ENCODE results near the gene SLC3A2.

Gene SLC3A2

DNA sequence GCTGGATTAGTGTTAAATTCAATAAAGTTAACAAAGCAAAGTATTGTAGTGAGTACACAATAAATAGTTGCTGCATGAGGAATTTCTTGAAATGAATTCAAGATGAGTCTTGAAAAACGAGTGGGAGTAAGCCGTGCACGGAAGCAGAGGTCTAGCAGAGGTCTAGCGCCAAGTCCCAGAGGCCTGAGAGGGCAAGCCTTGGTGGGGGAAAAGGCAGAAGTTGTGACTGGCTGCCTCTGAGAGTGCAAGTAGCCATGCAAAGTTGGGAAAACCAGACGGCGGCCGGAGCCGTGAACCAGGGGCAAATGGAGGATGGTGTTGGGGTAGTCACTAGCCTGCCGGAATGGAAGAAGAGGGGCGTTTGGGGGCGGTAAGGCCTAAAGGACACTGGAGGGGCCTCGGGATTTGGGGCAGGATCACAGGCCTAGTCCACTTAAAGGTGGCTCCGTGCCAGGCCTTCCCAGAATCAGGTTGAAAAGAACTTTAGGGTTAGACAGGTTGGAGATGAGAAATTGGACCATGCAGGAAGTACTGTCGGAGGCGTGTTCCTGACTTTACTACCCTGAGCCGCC, 379 bp upstream of the SLC3A2 start:
- DNase-seq (ENCODE audit: low read depth in 3 of 3), result no peak

DNA sequence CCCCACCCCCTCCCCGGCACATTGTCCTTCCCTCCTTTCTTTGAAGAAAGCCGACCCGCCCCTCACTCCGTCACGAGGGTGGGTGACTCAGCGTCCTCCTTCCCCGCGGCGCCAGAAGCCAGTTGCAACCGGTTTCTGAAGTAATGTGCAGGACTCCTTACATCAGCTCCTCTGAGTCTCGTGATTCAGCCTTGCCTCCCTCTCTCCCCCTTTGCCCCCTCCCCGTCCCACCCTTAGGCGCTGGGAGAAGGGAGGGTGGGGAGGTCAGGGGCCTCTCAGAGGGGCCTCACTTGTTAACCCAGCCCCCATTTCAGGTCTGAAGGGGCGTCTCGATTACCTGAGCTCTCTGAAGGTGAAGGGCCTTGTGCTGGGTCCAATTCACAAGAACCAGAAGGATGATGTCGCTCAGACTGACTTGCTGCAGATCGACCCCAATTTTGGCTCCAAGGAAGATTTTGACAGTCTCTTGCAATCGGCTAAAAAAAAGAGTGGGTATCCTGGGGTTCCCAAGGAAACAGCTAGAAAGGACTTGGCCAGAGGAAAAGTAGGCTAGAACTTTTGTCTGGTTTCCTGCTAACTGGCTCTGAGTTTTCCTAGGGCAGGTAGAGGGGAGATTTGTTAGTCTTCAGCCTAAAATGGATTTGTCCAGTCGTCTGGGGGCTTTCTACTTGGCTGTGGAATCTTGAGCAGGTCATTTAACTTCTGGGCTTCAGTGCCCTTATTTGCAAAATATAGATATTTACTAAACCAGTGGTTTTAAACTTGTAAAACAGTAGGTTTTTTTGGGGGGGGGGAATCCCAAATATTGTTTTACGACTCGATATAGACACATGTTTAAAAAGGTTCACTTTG, 1.1 kb downstream of the SLC3A2 start:
- DNase-seq (ENCODE audit: low read depth in 3 of 3), result peak; percentile 85 to 92 (median 90)

DNA sequence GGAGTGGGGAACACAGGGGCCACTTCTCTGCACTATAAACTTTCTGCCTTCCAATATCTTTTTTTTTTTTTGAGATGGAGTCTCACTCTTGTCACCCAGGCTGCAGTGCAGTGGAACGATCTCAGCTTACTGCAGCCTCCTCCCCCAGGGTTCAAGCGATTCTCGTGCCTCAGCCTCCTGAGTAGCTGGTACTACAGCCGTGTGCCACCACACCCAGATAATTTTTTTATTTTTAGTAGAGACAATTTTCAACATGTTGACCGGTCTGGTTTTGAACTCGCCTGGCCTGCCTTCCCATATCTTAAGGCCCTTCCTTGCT, 1.7 kb downstream of the SLC3A2 start:
- DNase-seq (ENCODE audit: low read depth in 3 of 3), result no peak

DNA sequence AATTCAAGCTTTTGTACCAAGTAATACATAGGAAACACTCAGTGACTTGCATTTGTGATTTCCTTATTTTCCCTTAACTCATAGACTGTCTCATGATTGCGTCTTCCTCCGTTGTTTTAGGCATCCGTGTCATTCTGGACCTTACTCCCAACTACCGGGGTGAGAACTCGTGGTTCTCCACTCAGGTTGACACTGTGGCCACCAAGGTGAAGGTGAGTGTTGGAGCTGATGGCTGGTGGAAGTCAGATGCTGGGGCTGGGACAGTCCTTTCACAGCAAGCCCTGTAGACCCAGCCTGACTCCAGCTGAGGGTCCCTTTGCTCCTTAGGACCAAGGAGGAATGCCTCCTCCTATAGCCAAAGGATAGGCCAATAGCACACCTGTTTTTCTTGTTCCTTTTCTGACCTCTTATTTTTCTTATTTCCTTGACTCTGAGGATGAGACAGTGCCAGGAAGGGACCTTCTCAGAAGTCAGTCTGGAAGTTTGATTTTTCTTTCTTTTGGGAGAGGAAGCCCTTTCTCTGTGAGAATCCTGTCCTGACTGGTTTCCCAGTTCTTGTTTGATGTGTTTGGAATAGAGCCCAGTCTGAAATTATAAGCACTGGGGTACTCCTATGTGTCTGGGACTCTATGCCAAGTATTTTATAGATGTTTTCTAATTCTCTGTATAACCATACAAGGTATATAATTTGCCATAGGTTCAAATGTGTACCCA, 2.2 kb downstream of the SLC3A2 start:
- DNase-seq (ENCODE audit: low read depth in 3 of 3), result no peak

DNA sequence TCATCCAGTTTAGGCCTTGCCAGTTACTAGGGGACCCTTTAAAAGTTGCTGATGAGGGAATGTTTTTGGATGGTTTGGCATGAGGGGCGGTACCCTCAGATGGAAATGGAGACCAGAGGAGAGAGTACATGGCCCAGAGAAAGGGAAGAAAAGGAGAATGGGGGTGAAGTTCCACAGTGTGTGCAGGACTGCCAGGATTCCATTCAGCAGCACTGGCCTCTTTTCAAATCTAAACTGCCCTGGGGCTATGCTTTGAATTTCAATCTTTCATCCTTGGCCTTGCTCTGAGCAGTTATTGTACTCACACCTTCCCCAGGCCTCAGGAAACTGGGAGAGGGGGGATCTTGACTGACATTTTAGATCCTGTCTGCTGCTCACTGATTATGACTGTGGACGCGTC, 3.0 kb downstream of the SLC3A2 start:
- DNase-seq (ENCODE audit: low read depth in 3 of 3), result no peak

DNA sequence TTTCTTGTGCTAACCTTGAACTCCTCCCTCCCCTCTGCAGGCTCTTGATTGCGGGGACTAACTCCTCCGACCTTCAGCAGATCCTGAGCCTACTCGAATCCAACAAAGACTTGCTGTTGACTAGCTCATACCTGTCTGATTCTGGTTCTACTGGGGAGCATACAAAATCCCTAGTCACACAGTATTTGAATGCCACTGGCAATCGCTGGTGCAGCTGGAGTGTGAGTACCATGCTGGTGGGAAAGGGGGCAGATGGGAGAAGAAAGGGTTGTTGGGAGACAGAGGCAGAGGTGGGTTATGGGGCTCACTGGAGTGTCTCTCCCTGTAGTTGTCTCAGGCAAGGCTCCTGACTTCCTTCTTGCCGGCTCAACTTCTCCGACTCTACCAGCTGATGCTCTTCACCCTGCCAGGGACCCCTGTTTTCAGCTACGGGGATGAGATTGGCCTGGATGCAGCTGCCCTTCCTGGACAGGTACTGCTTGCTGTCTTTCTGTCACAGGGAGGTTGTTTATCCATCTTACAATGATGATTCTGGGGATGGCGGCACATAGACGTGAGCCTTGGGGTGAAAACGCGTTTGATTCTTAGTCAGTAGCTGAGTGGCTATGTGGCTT, 4.5 kb downstream of the SLC3A2 start:
- no peak for DNase-seq (ENCODE audit: low read depth in 3 of 3)

DNA sequence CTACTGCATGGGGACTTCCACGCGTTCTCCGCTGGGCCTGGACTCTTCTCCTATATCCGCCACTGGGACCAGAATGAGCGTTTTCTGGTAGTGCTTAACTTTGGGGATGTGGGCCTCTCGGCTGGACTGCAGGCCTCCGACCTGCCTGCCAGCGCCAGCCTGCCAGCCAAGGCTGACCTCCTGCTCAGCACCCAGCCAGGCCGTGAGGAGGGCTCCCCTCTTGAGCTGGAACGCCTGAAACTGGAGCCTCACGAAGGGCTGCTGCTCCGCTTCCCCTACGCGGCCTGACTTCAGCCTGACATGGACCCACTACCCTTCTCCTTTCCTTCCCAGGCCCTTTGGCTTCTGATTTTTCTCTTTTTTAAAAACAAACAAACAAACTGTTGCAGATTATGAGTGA, 7.7 kb downstream of the SLC3A2 start:
- no peak for DNase-seq (ENCODE audit: low read depth in 3 of 3)

DNA sequence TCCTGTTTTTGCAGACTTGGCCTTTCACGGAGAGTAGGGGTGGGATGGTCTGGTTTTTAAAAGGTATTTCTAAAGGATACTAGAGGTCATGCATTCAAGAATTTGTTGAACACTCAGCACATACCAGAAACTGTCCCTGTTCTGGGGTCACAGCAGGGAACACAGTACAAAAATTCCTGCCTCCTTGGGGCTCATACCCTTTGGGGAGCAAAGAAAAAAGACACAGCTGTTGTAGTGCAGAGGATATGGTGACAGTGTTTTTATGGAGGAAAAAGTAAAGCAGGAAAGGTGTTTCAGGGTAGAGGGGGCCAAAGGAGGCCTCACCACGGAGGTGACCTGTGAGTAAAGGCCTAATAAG, 8.4 kb downstream of the SLC3A2 start:
- no peak for DNase-seq (ENCODE audit: low read depth in 3 of 3)

DNA sequence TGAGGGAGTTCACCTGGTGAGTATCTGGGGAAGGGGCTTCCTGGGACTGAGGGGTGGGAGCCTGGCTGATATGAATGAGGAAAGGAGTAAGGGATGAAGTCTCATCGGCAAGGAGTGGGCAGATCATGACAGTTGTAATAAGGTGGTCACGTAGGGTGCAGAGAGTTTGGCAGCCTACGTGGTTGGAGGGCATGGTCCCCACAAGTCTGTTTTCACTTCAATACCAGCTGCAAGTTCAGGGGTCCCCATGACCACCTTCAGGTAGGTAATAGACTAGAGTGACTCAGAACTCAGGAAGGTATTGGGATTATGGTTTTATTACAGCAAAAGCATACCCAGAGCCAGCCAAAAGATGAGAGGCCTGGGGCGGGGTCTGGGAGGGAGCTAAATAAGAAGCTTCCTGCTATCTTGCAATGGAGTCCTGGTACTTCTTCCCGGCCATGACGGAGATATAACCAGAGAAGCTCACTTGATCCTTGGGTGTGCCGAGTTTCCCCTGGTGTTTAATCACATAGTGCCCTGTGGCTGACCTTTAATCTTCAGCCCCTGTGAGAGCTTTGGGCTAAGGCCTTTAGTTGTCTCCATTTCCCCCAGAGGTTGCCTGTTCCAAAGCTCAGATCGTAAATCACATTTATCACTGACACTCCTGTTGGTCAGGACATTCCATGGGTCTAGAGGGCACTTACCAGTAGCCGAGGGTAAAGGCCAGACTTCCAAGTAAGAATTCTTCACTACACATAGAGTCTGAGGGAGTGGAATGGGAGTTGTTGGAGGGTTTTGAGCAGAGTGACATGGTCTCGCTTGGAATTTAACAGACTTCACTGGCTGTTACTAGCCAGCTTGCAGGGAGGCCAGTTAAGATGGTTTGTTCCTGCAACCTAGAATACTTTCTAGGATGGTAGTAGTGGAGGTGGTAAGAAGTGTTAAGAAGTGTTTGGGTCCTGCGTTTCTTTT, 9.1 kb downstream of the SLC3A2 start:
- DNase-seq (ENCODE audit: low read depth in 3 of 3), result no peak

DNA sequence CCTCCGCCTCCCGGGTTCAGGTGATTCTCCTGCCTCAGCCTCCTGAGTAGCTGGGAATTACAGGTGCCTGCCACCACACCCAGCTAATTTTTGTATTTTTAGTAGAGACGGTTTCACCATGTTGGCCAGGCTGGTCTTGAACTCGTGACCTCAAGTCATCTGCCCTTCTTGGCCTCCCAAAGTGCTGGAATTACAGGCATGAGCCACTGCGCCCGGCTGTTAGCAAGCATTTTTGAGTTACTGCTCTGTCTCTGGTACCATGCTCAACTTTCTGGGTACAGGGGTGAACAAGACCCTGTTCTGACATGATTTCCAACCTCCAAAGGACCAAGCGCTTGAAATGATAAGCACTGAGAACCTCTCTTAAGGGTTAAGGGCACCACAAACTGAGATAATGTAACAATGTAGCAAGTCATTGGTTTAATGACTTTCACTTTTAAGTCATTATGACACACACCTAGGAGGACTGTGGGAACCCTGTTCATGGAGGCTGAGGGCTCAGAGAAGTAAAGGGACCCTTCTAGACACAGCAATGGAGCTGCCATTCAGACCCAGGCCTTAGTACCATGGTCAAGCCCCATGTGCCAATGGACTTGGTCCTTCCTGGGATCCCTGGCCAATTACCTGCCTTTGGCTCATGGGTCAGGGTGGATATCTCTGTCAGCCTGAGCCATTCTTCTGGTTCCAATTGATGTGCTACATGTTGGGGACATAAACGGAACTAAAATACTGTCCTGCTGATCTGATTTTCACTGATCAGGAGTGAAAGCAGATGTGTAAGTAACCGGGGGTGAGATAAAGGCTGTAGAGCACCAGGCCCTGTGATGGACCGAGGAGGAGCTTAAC, 11.6 kb downstream of the SLC3A2 start:
- DNase-seq (ENCODE audit: low read depth in 3 of 3), result no peak

DNA sequence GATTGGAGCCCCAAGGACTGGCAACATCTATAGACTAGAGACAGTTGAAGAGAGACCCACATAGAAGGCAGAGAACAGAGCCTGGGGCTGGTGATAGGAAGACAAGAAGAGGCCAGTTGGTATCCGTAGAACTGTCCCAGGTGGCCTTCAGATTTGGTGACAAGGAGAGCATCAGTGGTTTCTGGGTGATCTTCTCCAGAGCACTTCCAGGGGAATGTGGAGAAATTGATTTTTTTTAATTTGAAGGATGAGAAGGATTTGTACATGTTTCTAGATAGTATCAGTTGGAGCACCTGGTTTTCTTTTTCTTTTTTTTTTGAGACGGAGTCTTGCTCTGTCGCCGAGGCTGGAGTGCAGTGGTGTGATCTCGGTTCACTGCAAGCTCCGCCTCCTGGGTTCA, 14.8 kb downstream of the SLC3A2 start:
- no peak for DNase-seq (ENCODE audit: low read depth in 3 of 3)

DNA sequence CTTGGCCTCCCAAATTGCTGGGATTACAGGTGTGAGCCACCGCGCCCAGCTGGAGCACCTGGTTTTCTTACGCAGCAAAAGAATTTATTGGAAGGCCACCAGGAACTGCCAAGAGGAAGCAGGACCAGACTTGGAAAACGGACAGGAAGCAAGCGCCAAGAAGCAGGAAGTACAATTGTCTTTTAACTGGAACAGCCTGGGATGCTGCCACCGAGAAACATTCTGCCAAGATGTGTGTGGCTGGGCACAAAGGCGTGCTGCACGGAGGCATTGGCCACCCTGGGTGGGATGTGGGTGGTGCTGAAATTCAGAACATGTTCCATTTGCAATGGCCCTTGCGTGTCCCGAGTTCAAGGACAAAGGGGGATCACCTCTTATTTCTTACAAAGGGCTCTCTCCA, 15.4 kb downstream of the SLC3A2 start:
- DNase-seq (ENCODE audit: low read depth in 3 of 3), result no peak

DNA sequence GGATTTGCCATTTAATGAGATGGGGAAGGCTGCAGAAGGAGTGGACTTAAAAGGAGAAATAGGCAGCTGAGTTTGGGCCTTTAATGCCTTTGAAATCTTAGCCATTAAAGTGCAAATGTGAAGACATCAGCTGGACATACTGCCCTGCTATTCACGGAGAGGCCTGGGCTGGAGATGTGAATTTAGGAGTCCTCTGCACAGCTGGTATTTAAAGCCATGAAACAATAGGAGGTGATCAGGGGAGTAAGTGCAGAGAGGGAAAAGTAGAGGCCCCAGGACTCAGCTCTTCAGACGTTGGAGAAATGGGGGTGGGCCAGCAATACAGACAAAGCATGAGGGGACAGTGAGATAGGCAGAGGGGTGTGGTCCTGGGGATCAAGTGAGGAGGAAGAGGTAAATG, 16.6 kb downstream of the SLC3A2 start:
- DNase-seq (ENCODE audit: low read depth in 3 of 3), result no peak

DNA sequence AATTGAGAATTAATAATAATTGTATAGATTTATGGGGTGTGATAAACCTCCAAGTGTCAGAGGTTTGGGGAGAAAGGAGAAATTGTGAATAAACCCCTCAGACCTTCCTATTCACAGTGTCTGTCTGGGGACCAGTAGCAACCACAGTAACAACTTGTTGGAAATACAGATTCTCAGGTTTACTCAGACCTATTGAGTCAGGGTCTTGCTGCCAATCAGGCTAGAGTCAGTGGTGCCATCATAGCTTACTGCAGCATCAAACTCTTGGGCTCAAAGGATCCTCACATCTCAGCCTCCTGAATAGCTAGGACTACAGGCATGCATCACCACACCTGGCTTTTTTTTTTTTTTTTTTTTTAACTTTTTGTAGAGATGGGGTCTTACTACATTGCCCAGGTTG, 17.3 kb downstream of the SLC3A2 start:
- no peak for DNase-seq (ENCODE audit: low read depth in 3 of 3)

DNA sequence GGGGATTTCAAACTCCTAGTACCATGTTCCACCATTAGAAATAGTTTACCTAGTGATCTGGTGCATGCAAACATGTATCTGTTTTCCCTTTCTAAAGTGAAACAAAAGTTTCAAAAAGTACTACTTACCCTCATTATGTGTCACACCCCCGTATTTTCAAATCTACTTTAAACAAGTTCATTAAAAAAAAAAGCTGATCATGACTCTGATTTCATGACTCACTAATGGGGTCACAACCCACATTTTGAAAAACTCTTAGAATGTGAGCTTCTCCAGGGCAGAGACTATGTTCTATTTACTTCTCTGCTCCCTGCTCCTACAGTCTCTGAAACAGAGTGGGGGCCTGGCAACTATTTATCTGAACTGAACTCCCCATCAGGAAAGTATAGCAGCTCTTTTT, 22.2 kb downstream of the SLC3A2 start:
- DNase-seq (ENCODE audit: low read depth in 3 of 3), result no peak

DNA sequence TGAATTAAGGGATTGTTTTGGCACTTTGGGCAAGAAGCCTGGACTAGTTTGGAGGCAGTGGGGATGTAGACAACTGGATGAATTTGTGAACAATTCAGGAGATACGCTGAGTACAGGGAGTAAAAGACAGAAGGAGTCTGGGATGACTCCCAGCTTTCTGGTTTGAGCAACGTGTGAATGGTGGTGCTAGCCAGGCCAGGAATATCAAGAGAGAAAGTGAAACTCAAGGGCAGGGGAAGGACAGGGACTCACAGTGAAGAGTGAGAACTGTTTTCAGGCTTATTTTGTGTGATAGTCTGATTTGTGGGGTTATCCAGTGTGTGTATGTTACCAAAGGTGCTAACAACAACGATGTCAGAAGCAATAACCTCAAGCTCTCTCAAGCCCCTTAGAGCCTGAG, 24.6 kb downstream of the SLC3A2 start:
- no peak for DNase-seq (ENCODE audit: low read depth in 3 of 3)

DNA sequence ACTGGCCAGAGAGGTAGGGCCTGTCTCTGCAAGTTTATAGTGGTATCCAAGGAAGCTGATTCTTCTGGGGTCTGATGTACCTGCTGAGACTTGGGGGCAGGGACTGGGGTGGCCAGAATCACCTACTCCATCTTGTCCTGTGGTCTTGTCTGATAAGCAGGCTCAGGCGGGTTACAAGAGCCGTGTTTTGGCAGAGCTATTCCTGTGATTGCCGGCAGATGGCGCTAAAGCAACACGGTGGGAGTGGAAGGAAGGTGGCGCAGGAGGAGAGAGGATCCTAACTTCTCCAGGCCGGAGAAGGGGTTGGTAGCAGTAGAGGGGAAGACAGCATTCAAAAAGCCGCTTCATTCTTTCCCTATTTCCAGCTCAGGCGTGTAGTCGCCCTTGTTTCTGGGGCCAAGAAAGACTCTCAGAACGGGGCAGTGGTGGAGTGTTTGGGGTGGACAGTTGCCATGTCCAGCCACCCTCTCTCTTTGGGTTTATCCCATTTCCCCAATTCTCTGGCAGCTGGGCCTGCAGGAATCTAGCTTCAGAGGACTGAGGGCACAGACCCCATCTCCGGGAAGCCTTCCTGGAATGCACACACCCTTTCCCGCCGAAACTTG, 25.3 kb downstream of the SLC3A2 start:
- peak; percentile 51 to 65 (median 61) for DNase-seq (ENCODE audit: low read depth in 3 of 3)

DNA sequence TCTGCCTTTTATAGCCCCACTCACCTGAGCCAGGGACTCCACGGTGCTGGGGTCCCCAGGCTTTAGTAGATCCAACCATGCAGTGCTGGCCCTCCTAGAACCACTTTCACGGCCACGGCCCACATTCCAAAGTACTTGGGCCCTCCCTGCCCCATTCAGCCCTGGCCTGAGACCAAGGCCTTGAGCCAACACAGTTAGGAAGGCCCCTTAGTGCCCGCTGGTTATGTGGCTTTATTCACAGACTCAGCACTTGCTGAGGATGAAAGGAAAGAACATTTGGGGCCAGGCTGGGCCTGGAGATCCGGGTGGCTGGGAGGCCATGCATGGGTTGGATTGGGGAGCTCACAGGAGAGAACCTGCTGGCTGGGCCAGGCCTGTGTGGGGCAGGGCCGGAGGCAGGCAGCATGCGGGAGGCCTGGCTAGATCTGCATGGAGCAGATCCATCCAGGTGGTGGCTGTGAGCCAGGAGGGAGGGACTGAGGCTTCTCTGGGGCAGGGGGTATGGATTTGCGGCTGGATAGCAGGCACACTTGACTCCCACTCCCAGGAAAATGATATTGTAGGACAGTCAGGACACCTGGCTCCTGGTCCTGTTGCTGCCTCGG, 27.9 kb downstream of the SLC3A2 start:
- no peak for DNase-seq (ENCODE audit: low read depth in 3 of 3)

DNA sequence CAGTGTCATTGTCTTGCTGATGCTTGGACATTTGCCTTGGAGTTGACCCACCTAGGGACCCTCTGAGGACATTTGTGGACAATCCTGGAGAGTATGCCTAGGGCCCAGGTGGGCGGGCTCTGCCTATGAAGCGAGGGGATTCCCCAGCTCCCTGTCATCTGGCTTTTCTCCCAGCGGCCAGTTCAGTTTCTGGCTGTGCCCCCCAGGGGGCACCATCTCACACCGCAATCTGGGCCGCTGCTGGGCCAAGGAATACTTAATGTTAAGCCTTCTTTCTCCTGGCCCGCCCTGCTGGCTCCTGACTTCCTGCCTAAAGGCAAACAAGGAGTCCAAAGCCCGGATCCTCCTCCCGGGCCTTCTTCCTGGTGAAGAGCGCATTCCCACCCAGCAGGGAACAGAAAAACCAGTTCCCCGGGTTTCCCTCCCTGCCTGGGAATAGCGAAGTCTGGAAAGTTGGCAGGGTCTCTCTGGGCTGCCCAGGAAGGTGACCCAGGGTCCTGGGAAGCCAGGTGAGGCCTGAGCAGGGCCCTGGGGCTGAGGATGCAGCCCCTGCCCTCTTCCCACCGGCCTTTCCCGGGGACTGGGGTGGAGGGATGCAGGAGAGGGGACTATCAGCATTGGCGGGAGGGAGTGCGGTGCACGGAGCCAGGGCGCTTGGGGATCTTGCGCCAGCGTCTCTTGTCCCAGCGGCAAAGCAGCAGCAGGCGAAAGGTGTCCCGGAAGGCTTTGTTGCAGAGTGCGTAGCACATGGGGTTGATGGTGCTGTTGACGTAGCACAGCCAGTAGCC, 28.6 kb downstream of the SLC3A2 start:
- no peak for DNase-seq (ENCODE audit: low read depth in 3 of 3)

Measured in stimulated activated CD4-positive, alpha-beta T cell treated with anti-CD3 and anti-CD28 coated beads, TNF-alpha, amount 100 ng/mL, for 4 hours (primary cell).